GM21619 (cell line): Measurements from ENCODE around the gene KRT6A.

ENCODE experiments used
- ATAC-seq: cut with Tn5 transposase; IDR thresholded peaks from one replicate; pipeline ENCODE4 v1.9.1; 2021; ENCODE audit not compliant: unreplicated experiment

KRT6A gene

DNA sequence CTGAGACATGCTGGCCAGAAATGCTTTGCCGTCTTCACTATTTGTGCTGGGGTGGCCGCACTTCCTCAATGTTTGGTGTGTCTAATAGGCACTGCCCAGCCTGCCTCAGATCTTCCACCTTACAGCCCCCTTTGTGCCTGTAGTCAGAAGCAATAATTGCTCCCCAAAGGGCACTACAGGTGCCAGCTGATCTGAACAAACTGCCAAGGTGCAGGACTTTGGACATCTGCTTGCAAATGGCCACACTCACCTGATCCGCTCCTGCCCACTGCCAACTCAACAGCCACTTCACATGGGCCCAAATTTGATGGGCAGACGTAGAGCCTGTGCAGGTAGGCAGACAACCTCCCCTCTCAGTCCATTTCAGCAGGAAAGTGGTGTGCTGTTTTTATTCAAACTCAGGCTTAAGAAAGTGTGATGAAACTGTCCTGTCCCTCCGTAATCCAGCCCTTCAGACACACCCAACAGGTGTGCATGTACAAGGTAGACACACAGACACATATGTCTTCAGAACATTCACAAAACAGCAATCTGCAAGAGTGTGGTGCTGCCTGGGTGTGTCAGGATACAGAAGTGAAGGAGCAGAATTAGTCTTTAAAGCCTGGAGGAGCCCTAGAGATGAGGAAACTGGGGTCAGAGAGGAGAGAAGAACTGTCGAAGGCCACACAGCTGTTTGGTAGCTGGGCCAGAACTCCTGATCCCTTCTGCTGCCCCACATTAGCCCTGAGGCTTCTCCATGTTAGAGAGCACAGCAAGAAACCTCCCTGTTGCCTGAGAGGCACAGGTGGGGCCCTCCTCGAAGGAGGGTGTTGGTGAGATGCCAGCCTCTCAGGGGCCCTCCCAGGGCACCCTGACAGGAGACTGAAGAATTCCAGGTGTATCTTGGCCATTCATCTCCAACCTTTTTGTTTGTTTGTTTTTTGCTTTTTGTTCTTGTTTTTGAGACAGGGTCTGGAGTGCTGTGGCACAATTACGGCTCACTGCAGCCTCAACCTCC, 54.5 kb downstream of the KRT6A start:
- ATAC-seq = no peak

DNA sequence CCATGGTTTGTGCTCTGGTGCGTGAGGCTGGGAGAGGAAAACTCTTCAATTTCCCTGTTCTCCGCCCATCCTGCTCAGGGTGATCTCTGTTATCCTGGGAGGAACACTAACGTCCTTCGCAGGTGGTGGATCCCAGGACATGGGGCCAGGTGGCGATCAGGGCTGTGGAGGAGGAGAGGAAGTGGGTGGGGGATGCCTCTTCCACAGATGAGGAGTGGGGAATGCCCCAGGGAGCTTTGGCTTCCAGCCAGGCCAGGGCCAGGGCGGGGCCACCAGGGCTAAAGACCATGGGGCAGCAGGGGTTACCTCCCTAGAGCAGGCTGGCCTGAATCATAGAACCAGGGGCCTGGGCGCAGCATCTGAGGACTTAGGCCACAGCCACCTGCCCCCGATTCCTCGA, 55.5 kb downstream of the KRT6A start:
- no peak for ATAC-seq
